A673 (cell line): ENCODE measurements around the gene METTL23.

Experiments used
- CTCF ChIP-seq: fragments of 300-800, 200-600 bp; sonication (generic); conservative IDR thresholded peaks from 2 replicates; pipeline ENCODE4 v1.5.1; 2017; ENCODE audit warnings: low read depth, mild to moderate bottlenecking, antibody characterized with exemption, low read length, moderate library complexity, mixed read lengths
- EZH2 ChIP-seq: fragments of 200-600 bp; sonication (generic); IDR thresholded peaks from 2 replicates; pipeline ENCODE4 v1.6.1; 2017; ENCODE audit warnings: borderline replicate concordance, low read depth, mild to moderate bottlenecking, mixed read lengths, antibody characterized with exemption, low read length; ENCODE audit not compliant: poor library complexity, severe bottlenecking

GRCh38 chr17:76734080-76734840 is 7.6 kb downstream of the METTL23 start:
- no peak for TF ChIP-seq CTCF
- TF ChIP-seq EZH2 = no peak
